ENCODE measurements around the gene PALD1.

The PALD1 gene

GRCh38 chr10:70561558-70561957 is 83.0 kb downstream of the PALD1 start:
- Histone ChIP-seq H3K9ac (ENCODE audit: low read length) (no peak overlapping the region), H3K4me3 (ENCODE audit: low read depth, low read length) (no peak overlapping the region), H3K27me3 (ENCODE audit: control insufficient read depth, insufficient read depth, low read length) (no peaks in the 10 kb centered on the region), H3K27ac (ENCODE audit: low read depth, low read length) (no peak overlapping the region), H3K9me3 (ENCODE audit: control insufficient read depth, insufficient read depth, low read depth, low read length) (no peaks in the 10 kb centered on the region), H3K36me3 (ENCODE audit: control insufficient read depth, insufficient read depth, low read length) (peaks cover 10% of the 10 kb centered on the region), H3K4me1 (ENCODE audit: control insufficient read depth, insufficient read depth, low read length) (peaks cover 20% of the 10 kb centered on the region)

- Histone ChIP-seq H3K27me3 (ENCODE audit: control insufficient read depth, insufficient read depth, low read length) (no peaks in the 10 kb centered on the region), H3K9ac (ENCODE audit: low read length) (no peak overlapping the region), H3K9me3 (ENCODE audit: control insufficient read depth, insufficient read depth, low read depth, low read length) (no peaks in the 10 kb centered on the region), H3K4me1 (ENCODE audit: control insufficient read depth, insufficient read depth, low read length) (peaks cover 20% of the 10 kb centered on the region), H3K27ac (ENCODE audit: low read depth, low read length) (no peak overlapping the region), H3K4me3 (ENCODE audit: low read depth, low read length) (no peak overlapping the region), H3K36me3 (ENCODE audit: control insufficient read depth, insufficient read depth, low read length) (peaks cover 13% of the 10 kb centered on the region)
Measured at GRCh38 chr10:70562036-70562755, 83.6 kb downstream of the PALD1 start.

GRCh38 chr10:70563230-70563629 is 84.7 kb downstream of the PALD1 start:
- H3K4me1 ChIP-seq (ENCODE audit: control insufficient read depth, insufficient read depth, low read length) = peaks cover 20% of the 10 kb centered on the region
- H3K27me3 ChIP-seq (ENCODE audit: control insufficient read depth, insufficient read depth, low read length) = no peaks in the 10 kb centered on the region
- H3K9me3 ChIP-seq (ENCODE audit: control insufficient read depth, insufficient read depth, low read depth, low read length) = no peaks in the 10 kb centered on the region
- peaks cover 13% of the 10 kb centered on the region for H3K36me3 ChIP-seq (ENCODE audit: control insufficient read depth, insufficient read depth, low read length)
- H3K27ac ChIP-seq (ENCODE audit: low read depth, low read length) = no peak overlapping the region
- no peak overlapping the region for H3K4me3 ChIP-seq (ENCODE audit: low read depth, low read length)
- H3K9ac ChIP-seq (ENCODE audit: low read length) = no peak overlapping the region

- Histone ChIP-seq H3K4me3 (ENCODE audit: low read depth, low read length) (no peak overlapping the region), H3K4me1 (ENCODE audit: control insufficient read depth, insufficient read depth, low read length) (peaks cover 12% of the 10 kb centered on the region), H3K27me3 (ENCODE audit: control insufficient read depth, insufficient read depth, low read length) (no peaks in the 10 kb centered on the region), H3K9me3 (ENCODE audit: control insufficient read depth, insufficient read depth, low read depth, low read length) (no peaks in the 10 kb centered on the region), H3K27ac (ENCODE audit: low read depth, low read length) (no peak overlapping the region), H3K36me3 (ENCODE audit: control insufficient read depth, insufficient read depth, low read length) (peaks cover 13% of the 10 kb centered on the region), H3K9ac (ENCODE audit: low read length) (no peak overlapping the region)
Measured at GRCh38 chr10:70564113-70564725, 85.7 kb downstream of the PALD1 start.

- Histone ChIP-seq H3K9ac (ENCODE audit: low read length) (no peak overlapping the region), H3K4me3 (ENCODE audit: low read depth, low read length) (no peak overlapping the region), H3K36me3 (ENCODE audit: control insufficient read depth, insufficient read depth, low read length) (peaks cover 13% of the 10 kb centered on the region), H3K27ac (ENCODE audit: low read depth, low read length) (no peak overlapping the region), H3K9me3 (ENCODE audit: control insufficient read depth, insufficient read depth, low read depth, low read length) (no peaks in the 10 kb centered on the region), H3K4me1 (ENCODE audit: control insufficient read depth, insufficient read depth, low read length) (peaks cover 5% of the 10 kb centered on the region), H3K27me3 (ENCODE audit: control insufficient read depth, insufficient read depth, low read length) (no peaks in the 10 kb centered on the region)
Measured at GRCh38 chr10:70564901-70565351, 86.4 kb downstream of the PALD1 start.

- no peaks in the 10 kb centered on the region for H3K27me3 ChIP-seq (ENCODE audit: control insufficient read depth, insufficient read depth, low read length)
- no peak overlapping the region for H3K9ac ChIP-seq (ENCODE audit: low read length)
- H3K9me3 ChIP-seq (ENCODE audit: control insufficient read depth, insufficient read depth, low read depth, low read length) = no peaks in the 10 kb centered on the region
- H3K4me3 ChIP-seq (ENCODE audit: low read depth, low read length) = no peak overlapping the region
- peaks cover 13% of the 10 kb centered on the region for H3K36me3 ChIP-seq (ENCODE audit: control insufficient read depth, insufficient read depth, low read length)
- no peak overlapping the region for H3K27ac ChIP-seq (ENCODE audit: low read depth, low read length)
- no peaks in the 10 kb centered on the region for H3K4me1 ChIP-seq (ENCODE audit: control insufficient read depth, insufficient read depth, low read length)
Measured at GRCh38 chr10:70565556-70566514, 87.3 kb downstream of the PALD1 start.

GRCh38 chr10:70566515-70567290 is 88.1 kb downstream of the PALD1 start:
- Histone ChIP-seq H3K9ac (ENCODE audit: low read length) (no peak overlapping the region), H3K36me3 (ENCODE audit: control insufficient read depth, insufficient read depth, low read length) (peaks cover 13% of the 10 kb centered on the region), H3K9me3 (ENCODE audit: control insufficient read depth, insufficient read depth, low read depth, low read length) (no peaks in the 10 kb centered on the region), H3K4me1 (ENCODE audit: control insufficient read depth, insufficient read depth, low read length) (no peaks in the 10 kb centered on the region), H3K27me3 (ENCODE audit: control insufficient read depth, insufficient read depth, low read length) (no peaks in the 10 kb centered on the region), H3K4me3 (ENCODE audit: low read depth, low read length) (no peak overlapping the region), H3K27ac (ENCODE audit: low read depth, low read length) (no peak overlapping the region)

- Histone ChIP-seq H3K4me1 (ENCODE audit: control insufficient read depth, insufficient read depth, low read length) (no peaks in the 10 kb centered on the region), H3K4me3 (ENCODE audit: low read depth, low read length) (no peak overlapping the region), H3K27me3 (ENCODE audit: control insufficient read depth, insufficient read depth, low read length) (no peaks in the 10 kb centered on the region), H3K36me3 (ENCODE audit: control insufficient read depth, insufficient read depth, low read length) (peaks cover 13% of the 10 kb centered on the region), H3K27ac (ENCODE audit: low read depth, low read length) (no peak overlapping the region), H3K9ac (ENCODE audit: low read length) (no peak overlapping the region), H3K9me3 (ENCODE audit: control insufficient read depth, insufficient read depth, low read depth, low read length) (no peaks in the 10 kb centered on the region)
Measured at GRCh38 chr10:70567603-70568002, 89.0 kb downstream of the PALD1 start.

- H3K9ac ChIP-seq (ENCODE audit: low read length) = no peak overlapping the region
- H3K27me3 ChIP-seq (ENCODE audit: control insufficient read depth, insufficient read depth, low read length) = no peaks in the 10 kb centered on the region
- peaks cover 13% of the 10 kb centered on the region for H3K36me3 ChIP-seq (ENCODE audit: control insufficient read depth, insufficient read depth, low read length)
- H3K9me3 ChIP-seq (ENCODE audit: control insufficient read depth, insufficient read depth, low read depth, low read length) = no peaks in the 10 kb centered on the region
- no peaks in the 10 kb centered on the region for H3K4me1 ChIP-seq (ENCODE audit: control insufficient read depth, insufficient read depth, low read length)
- H3K27ac ChIP-seq (ENCODE audit: low read depth, low read length) = no peak overlapping the region
- H3K4me3 ChIP-seq (ENCODE audit: low read depth, low read length) = no peak overlapping the region
Measured at GRCh38 chr10:70568113-70568512, 89.5 kb downstream of the PALD1 start.

- Histone ChIP-seq H3K9ac (ENCODE audit: low read length) (no peak overlapping the region), H3K27ac (ENCODE audit: low read depth, low read length) (no peak overlapping the region), H3K36me3 (ENCODE audit: control insufficient read depth, insufficient read depth, low read length) (peaks cover 13% of the 10 kb centered on the region), H3K4me1 (ENCODE audit: control insufficient read depth, insufficient read depth, low read length) (no peaks in the 10 kb centered on the region), H3K9me3 (ENCODE audit: control insufficient read depth, insufficient read depth, low read depth, low read length) (no peaks in the 10 kb centered on the region), H3K4me3 (ENCODE audit: low read depth, low read length) (no peak overlapping the region), H3K27me3 (ENCODE audit: control insufficient read depth, insufficient read depth, low read length) (no peaks in the 10 kb centered on the region)
Measured at GRCh38 chr10:70568781-70569495, 90.4 kb downstream of the PALD1 start.
